ENCODE results near the gene SUGP2.

SUGP2 gene

GRCh38 chr19:18948075-18948975 lies 85.0 kb downstream of the SUGP2 start:
- no peak for TF ChIP-seq CTCF (conservative IDR thresholded peaks at IDR 0.05; ENCODE audit: low read depth)
- ChIA-PET POLR2A (ENCODE audit: low non-redundant PET) (interaction anchor here (0.5 kb wide), 1 partner anchor 36 kb away, joined by 3 read pairs; no protein-coding TSS in a partner anchor), CTCF (interaction anchor here (1.0 to 1.4 kb wide), 2 partner anchors 17 to 38 kb away, joined by 4 to 5 read pairs; no protein-coding TSS in a partner anchor)
- H3K27ac ChIP-seq, result peak overlapping the region; percentile 1
- DNase-seq (ENCODE audit: low spot score), result no peak

GRCh38 chr19:18946918-18947317 lies 86.4 kb downstream of the SUGP2 start:
- POLR2A ChIA-PET (ENCODE audit: low non-redundant PET), result no interaction called here
- CTCF ChIA-PET, result no interaction called here
- DNase-seq (ENCODE audit: low spot score), result no peak
- no peak overlapping the region for H3K27ac ChIP-seq
- TF ChIP-seq CTCF (conservative IDR thresholded peaks at IDR 0.05; ENCODE audit: low read depth), result no peak

- ChIA-PET POLR2A (ENCODE audit: low non-redundant PET) (no interaction called here), CTCF (no interaction called here)
- H3K27ac ChIP-seq, result no peak overlapping the region
- no peak for TF ChIP-seq CTCF (conservative IDR thresholded peaks at IDR 0.05; ENCODE audit: low read depth)
- DNase-seq (ENCODE audit: low spot score), result no peak
Measured at GRCh38 chr19:18946335-18946734, 87.0 kb downstream of the SUGP2 start.

GRCh38 chr19:18945297-18945696 lies 88.0 kb downstream of the SUGP2 start:
- no peak overlapping the region; the same call in 1 of the 2 replicates for H3K27ac ChIP-seq
- no peak for TF ChIP-seq CTCF (conservative IDR thresholded peaks at IDR 0.05; ENCODE audit: low read depth)
- ChIA-PET CTCF (no interaction called here), POLR2A (ENCODE audit: low non-redundant PET) (no interaction called here)
- no peak for DNase-seq (ENCODE audit: low spot score)

- no peak for TF ChIP-seq CTCF (conservative IDR thresholded peaks at IDR 0.05; ENCODE audit: low read depth)
- CTCF ChIA-PET, result no interaction called here
- H3K27ac ChIP-seq, result peak overlapping the region; percentile 89
- POLR2A ChIA-PET (ENCODE audit: low non-redundant PET), result no interaction called here
- DNase-seq (ENCODE audit: low spot score), result no peak
Measured at GRCh38 chr19:18943465-18943864, 89.9 kb downstream of the SUGP2 start.

- peak overlapping the region; percentile 89 for H3K27ac ChIP-seq
- no peak for TF ChIP-seq CTCF (conservative IDR thresholded peaks at IDR 0.05; ENCODE audit: low read depth)
- CTCF ChIA-PET, result interaction anchor here (0.6 kb wide), 1 partner anchor 44 kb away, joined by 3 read pairs; no protein-coding TSS in a partner anchor
- POLR2A ChIA-PET (ENCODE audit: low non-redundant PET), result no interaction called here
- no peak for DNase-seq (ENCODE audit: low spot score)
Measured at GRCh38 chr19:18942692-18943091, 90.6 kb downstream of the SUGP2 start.
